NCI-H2081 treated with DMSO at 0.1 percent for 48 hours (cell line): ENCODE measurements around the gene EXOC6.

ENCODE experiments used
- DNase-seq: peaks from one replicate; lab custom pipeline; 2025; lab: John Stamatoyannopoulos, UW

The EXOC6 gene

GRCh38 chr10:93023013-93023650 lies 174.8 kb downstream of the EXOC6 start:
- DNase-seq = no peak

GRCh38 chr10:93026072-93026471 lies 177.8 kb downstream of the EXOC6 start:
- no peak for DNase-seq

- DNase-seq = no peak
These were observed 179.2 kb downstream of the EXOC6 start for GRCh38 chr10:93027508-93027907.

GRCh38 chr10:93028883-93029282 lies 180.6 kb downstream of the EXOC6 start:
- DNase-seq = no peak

GRCh38 chr10:93030409-93030808 lies 182.1 kb downstream of the EXOC6 start:
- no peak for DNase-seq

GRCh38 chr10:93032105-93032808 lies 183.9 kb downstream of the EXOC6 start:
- no peak for DNase-seq

GRCh38 chr10:93032809-93033137 lies 184.5 kb downstream of the EXOC6 start:
- DNase-seq = no peak

- no peak for DNase-seq
These were observed 186.1 kb downstream of the EXOC6 start for GRCh38 chr10:93034426-93034825.

- DNase-seq = no peak
These were observed 190.8 kb downstream of the EXOC6 start for GRCh38 chr10:93039110-93039509.

- DNase-seq = no peak
These were observed 191.4 kb downstream of the EXOC6 start for GRCh38 chr10:93039721-93040120.

GRCh38 chr10:93054486-93054885 lies 206.2 kb downstream of the EXOC6 start:
- DNase-seq = no peak

GRCh38 chr10:93058139-93058538 lies 209.8 kb downstream of the EXOC6 start:
- no peak for DNase-seq

- no peak for DNase-seq
These were observed 211.9 kb downstream of the EXOC6 start, which contains the start of gene CYP26C1 for GRCh38 chr10:93059975-93060886. Gene CYP26C1 (plus strand): TSS chr10:93060798. CDS start chr10:93061264, 466 bp downstream.

GRCh38 chr10:93060887-93061593 lies 212.7 kb downstream of the EXOC6 start:
- DNase-seq = no peak

GRCh38 chr10:93061594-93062513 lies 213.5 kb downstream of the EXOC6 start:
- DNase-seq = no peak

GRCh38 chr10:93062514-93063143 lies 214.3 kb downstream of the EXOC6 start:
- DNase-seq = no peak

- DNase-seq = no peak
These were observed 215.0 kb downstream of the EXOC6 start for GRCh38 chr10:93063144-93063976.

GRCh38 chr10:93063977-93064660 lies 215.8 kb downstream of the EXOC6 start:
- DNase-seq = no peak
